Thymus (tissue), 11 donors: ENCODE results near the gene GLIPR1. TPM values are rescaled to one million over a fixed set of nuclear protein-coding genes. Genes with fewer than 3 reads are reported as not detected.
"Not testable (repeated sequence)": the region's sequence is repeated elsewhere in the genome, so short reads cannot be mapped to it uniquely, and the experiment has no call there.

ENCODE experiments used
- DNase-seq, 9 donors: peaks; one replicate each; pipeline ENCODE4 v3.0.0-alpha.2; 2013; ENCODE audit warnings: low spot score in 9 of 9, low read depth in 6 of 9, missing footprints in 1 of 9
- H3K27ac ChIP-seq, 2 donors: one replicate each; pipeline ENCODE4 v1.5.1; 2013; ENCODE audit warnings: control low read depth in 1 of 2, low read depth in 1 of 2, low read length in 1 of 2, mild to moderate bottlenecking in 1 of 2, moderate library complexity in 1 of 2
- H3K27me3 ChIP-seq, 2 donors: one replicate each; pipeline ENCODE4 v1.5.1; 2013; ENCODE audit warnings: low read length in 1 of 2; ENCODE audit not compliant: control insufficient read depth in 2 of 2, insufficient read depth in 1 of 2
- H3K36me3 ChIP-seq, 2 donors: one replicate each; pipeline ENCODE4 v1.5.1; 2013; ENCODE audit warnings: low read length in 1 of 2, mild to moderate bottlenecking in 1 of 2, moderate library complexity in 1 of 2; ENCODE audit not compliant: control insufficient read depth in 2 of 2, insufficient read depth in 2 of 2
- H3K4me1 ChIP-seq, 2 donors: one replicate each; pipeline ENCODE4 v1.5.1; 2013; ENCODE audit warnings: low read length in 2 of 2; ENCODE audit not compliant: control insufficient read depth in 2 of 2, insufficient read depth in 2 of 2
- H3K4me3 ChIP-seq, 2 donors: one replicate each; pipeline ENCODE4 v1.5.1; 2013; ENCODE audit warnings: low read length in 2 of 2, control low read depth in 1 of 2, mild to moderate bottlenecking in 1 of 2
- H3K9me3 ChIP-seq, 2 donors: one replicate each; pipeline ENCODE4 v1.5.1; 2013; ENCODE audit warnings: low read length in 1 of 2, mild to moderate bottlenecking in 1 of 2; ENCODE audit not compliant: control insufficient read depth in 2 of 2, insufficient read depth in 1 of 2
- WGBS: extraction: QIAGEN DNeasy Blood & Tissue Kit; methylation state at CpG from one replicate; pipeline ENCODE4 v1.1.7; 2013; 5-methylcytosine and 5-hydroxymethylcytosine counted together
- polyA plus RNA-seq: library from polyadenylated mRNA; stranded (reverse); fragments of 200-250 nt; gene quantifications from one replicate; pipeline ENCODE4 v1.2.3, GENCODE V29; 2013
- total RNA-seq: library from RNA; stranded (reverse); fragments of 120-200 nt; gene quantifications from one replicate; pipeline ENCODE4 v1.2.4, GENCODE V29; 2013
- donor health status: healthy.

GLIPR1 gene
- total and polyA plus RNA-seq, 2 donors: 12.2 to 28.3 TPM

- not testable (repeated sequence) for H3K9me3 ChIP-seq, H3K36me3 ChIP-seq, H3K4me1 ChIP-seq, DNase-seq, H3K27me3 ChIP-seq, H3K4me3 ChIP-seq, H3K27ac ChIP-seq
- 95% methylated on average over 5 of the region's 5 CpGs for WGBS
These were observed 41.6 kb downstream of the GLIPR1 start for GRCh38 chr12:75522124-75522523.

- no peak overlapping the region for H3K4me3 ChIP-seq
- H3K27me3 ChIP-seq: no peaks in the 10 kb centered on the region
- H3K36me3 ChIP-seq: no peaks in the 10 kb centered on the region
- no peaks in the 10 kb centered on the region for H3K9me3 ChIP-seq
- DNase-seq: no peak
- no peaks in the 10 kb centered on the region for H3K4me1 ChIP-seq
- 73% methylated on average over 1 of the region's 1 CpG for WGBS
- H3K27ac ChIP-seq: no peak overlapping the region
These were observed 44.7 kb downstream of the GLIPR1 start for GRCh38 chr12:75525263-75525662.

- DNase-seq: peak in 3 of 9 donors; percentile 21 to 56 (median 22)
These were observed 46.3 kb downstream of the GLIPR1 start for GRCh38 chr12:75526655-75527511.

GRCh38 chr12:75528272-75528671 is 47.7 kb downstream of the GLIPR1 start:
- 83% methylated on average over 2 of the region's 2 CpGs for WGBS
- no peak for DNase-seq

More at GRCh38 chr12:75526655-75527511, 46.3 kb downstream of the GLIPR1 start:
- Histone ChIP-seq H3K36me3 (no peaks in the 10 kb centered on the region), H3K27ac (no peak overlapping the region), H3K4me3 (no peak overlapping the region), H3K9me3 (no peaks in the 10 kb centered on the region), H3K4me1 (no peaks in the 10 kb centered on the region), H3K27me3 (no peaks in the 10 kb centered on the region)
- 32% methylated on average over 4 of the region's 4 CpGs for WGBS

GRCh38 chr12:75528692-75529091 is 48.1 kb downstream of the GLIPR1 start:
- Histone ChIP-seq H3K4me1 (no peaks in the 10 kb centered on the region), H3K4me3 (no peak overlapping the region), H3K36me3 (no peaks in the 10 kb centered on the region), H3K9me3 (no peaks in the 10 kb centered on the region), H3K27me3 (no peaks in the 10 kb centered on the region), H3K27ac (no peak overlapping the region)
- 63% methylated on average over 2 of the region's 2 CpGs for WGBS
- DNase-seq: no peak

More at GRCh38 chr12:75528272-75528671, 47.7 kb downstream of the GLIPR1 start:
- H3K4me1 ChIP-seq: no peaks in the 10 kb centered on the region
- H3K27ac ChIP-seq: no peak overlapping the region
- H3K9me3 ChIP-seq: no peaks in the 10 kb centered on the region
- no peak overlapping the region for H3K4me3 ChIP-seq
- no peaks in the 10 kb centered on the region for H3K27me3 ChIP-seq
- no peaks in the 10 kb centered on the region for H3K36me3 ChIP-seq

- no peaks in the 10 kb centered on the region for H3K4me1 ChIP-seq
- no peak for DNase-seq
- 97% methylated on average over 1 of the region's 1 CpG for WGBS
- no peaks in the 10 kb centered on the region for H3K9me3 ChIP-seq
- no peaks in the 10 kb centered on the region for H3K36me3 ChIP-seq
- H3K27ac ChIP-seq: no peak overlapping the region
- H3K27me3 ChIP-seq: no peaks in the 10 kb centered on the region
- no peak overlapping the region for H3K4me3 ChIP-seq
These were observed 48.8 kb downstream of the GLIPR1 start for GRCh38 chr12:75529316-75529715.

- Histone ChIP-seq H3K27ac (no peak overlapping the region), H3K9me3 (no peaks in the 10 kb centered on the region), H3K4me3 (no peak overlapping the region), H3K36me3 (no peaks in the 10 kb centered on the region), H3K4me1 (no peaks in the 10 kb centered on the region), H3K27me3 (no peaks in the 10 kb centered on the region)
- WGBS: 93% methylated on average over 1 of the region's 1 CpG
- no peak for DNase-seq
These were observed 49.3 kb downstream of the GLIPR1 start for GRCh38 chr12:75529826-75530225.

- Histone ChIP-seq H3K9me3 (no peaks in the 10 kb centered on the region), H3K4me1 (no peaks in the 10 kb centered on the region), H3K36me3 (no peaks in the 10 kb centered on the region), H3K27ac (no peak overlapping the region), H3K27me3 (no peaks in the 10 kb centered on the region), H3K4me3 (no peak overlapping the region)
- 99% methylated on average over 2 of the region's 2 CpGs for WGBS
- no peak for DNase-seq
These were observed 52.7 kb downstream of the GLIPR1 start for GRCh38 chr12:75533239-75533638.

GRCh38 chr12:75539889-75540288 is 59.3 kb downstream of the GLIPR1 start:
- DNase-seq: no peak

More at GRCh38 chr12:75539889-75540288, 59.3 kb downstream of the GLIPR1 start:
- 89% methylated on average over 2 of the region's 2 CpGs for WGBS
- H3K4me1 ChIP-seq: no peaks in the 10 kb centered on the region
- no peaks in the 10 kb centered on the region for H3K36me3 ChIP-seq
- no peaks in the 10 kb centered on the region for H3K9me3 ChIP-seq
- H3K27me3 ChIP-seq: no peaks in the 10 kb centered on the region
- H3K27ac ChIP-seq: no peak overlapping the region
- no peak overlapping the region for H3K4me3 ChIP-seq
